ENCODE measurements around the gene MAT1A. TPM values are rescaled to one million over a fixed set of nuclear protein-coding genes. Genes with fewer than 3 reads are reported as not detected.

The MAT1A gene
- total and polyA plus RNA-seq, 2 of the 13 experiments (the other 11 are each of a cell fraction or from before 2014, with no cell fraction given) = 57.1 to 76.9 TPM

DNA sequence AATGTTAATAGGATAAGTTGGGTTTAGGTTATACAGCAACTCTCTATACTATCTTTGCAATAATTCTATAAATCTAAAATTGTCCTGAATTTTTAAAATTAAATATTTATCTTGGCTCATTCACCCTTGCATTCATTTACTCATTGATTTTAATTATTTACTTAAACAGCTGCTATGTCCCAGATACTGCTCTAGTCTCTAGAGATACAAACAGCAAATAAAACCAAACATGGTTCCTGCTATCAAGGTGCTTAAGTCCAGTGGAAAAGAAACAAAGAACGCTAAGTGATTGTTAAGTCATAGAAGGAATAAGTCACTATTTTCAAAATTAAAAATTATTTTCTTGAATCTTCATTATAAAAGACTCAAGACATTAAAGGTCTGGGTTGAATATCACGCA lies 29.9 kb upstream of the MAT1A start:
- H4K20me1 ChIP-seq (ENCODE audit: insufficient read depth, low read length) = no peaks in the 10 kb centered on the region
- H3K9me3 ChIP-seq (ENCODE audit: low read length) = no peaks in the 10 kb centered on the region
- in situ Hi-C loops (cut with HindIII; ENCODE audit: extremely low pct_ligation_motif_present, low pct_unique_long_range_greater_than_20kb) (no loop called here), intact Hi-C loops (cut with micrococcal nuclease; ENCODE audit: unreplicated experiment) (no loop called here)
- H3K4me2 ChIP-seq (ENCODE audit: low read depth, low read length) = no peak overlapping the region
- no peak overlapping the region for H2AFZ ChIP-seq (ENCODE audit: low read length)
- ChIA-PET POLR2A (no interaction called here), CTCF (ENCODE audit: low intra/inter-chr PET ratio, low total read pairs) (no interaction called here)
- H3K36me3 ChIP-seq (replicated peaks in 1 of 2; ENCODE audit: control insufficient read depth in 1 of 2, insufficient read depth in 2 of 2, low read length in 2 of 2) = no peaks in the 10 kb centered on the region
- no peak overlapping the region for H3K27ac ChIP-seq (ENCODE audit: extremely low read length, insufficient read depth, low read length)
- no peak overlapping the region for H3K9ac ChIP-seq (ENCODE audit: insufficient read depth, low read depth, low read length)
- no TSS peak for BruUV-seq (replicated peaks)
- H3K4me3 ChIP-seq (replicated peaks in 1 of 3; ENCODE audit: insufficient read depth in 1 of 3, low read depth in 2 of 3, low read length in 3 of 3) = no peak overlapping the region
- FAIRE-seq (no peak), DNase-seq (ENCODE audit: low spot score) (no peak), ATAC-seq (no peak)
- WGBS (ENCODE audit: low lambda C conversion rate) = 36% methylated on average over 2 of the region's 2 CpGs
- peaks cover 44% of the 10 kb centered on the region for H3K4me1 ChIP-seq (ENCODE audit: insufficient read depth, low read length)
- no peaks in the 10 kb centered on the region for H3K79me2 ChIP-seq (ENCODE audit: insufficient read depth, low read length)
- H3K27me3 ChIP-seq (ENCODE audit: control insufficient read depth in 1 of 2, insufficient read depth in 2 of 2, low read length in 2 of 2) = no peaks in the 10 kb centered on the region
- no peak for TF ChIP-seq ZNF138 (CRISPR knock-in tag; IDR thresholded peaks at IDR 0.05; ENCODE audit: low read depth)
- TF ChIP-seq ZNF543 (CRISPR knock-in tag; IDR thresholded peaks at IDR 0.05) = no peak
- TF ChIP-seq, protein P1, sequence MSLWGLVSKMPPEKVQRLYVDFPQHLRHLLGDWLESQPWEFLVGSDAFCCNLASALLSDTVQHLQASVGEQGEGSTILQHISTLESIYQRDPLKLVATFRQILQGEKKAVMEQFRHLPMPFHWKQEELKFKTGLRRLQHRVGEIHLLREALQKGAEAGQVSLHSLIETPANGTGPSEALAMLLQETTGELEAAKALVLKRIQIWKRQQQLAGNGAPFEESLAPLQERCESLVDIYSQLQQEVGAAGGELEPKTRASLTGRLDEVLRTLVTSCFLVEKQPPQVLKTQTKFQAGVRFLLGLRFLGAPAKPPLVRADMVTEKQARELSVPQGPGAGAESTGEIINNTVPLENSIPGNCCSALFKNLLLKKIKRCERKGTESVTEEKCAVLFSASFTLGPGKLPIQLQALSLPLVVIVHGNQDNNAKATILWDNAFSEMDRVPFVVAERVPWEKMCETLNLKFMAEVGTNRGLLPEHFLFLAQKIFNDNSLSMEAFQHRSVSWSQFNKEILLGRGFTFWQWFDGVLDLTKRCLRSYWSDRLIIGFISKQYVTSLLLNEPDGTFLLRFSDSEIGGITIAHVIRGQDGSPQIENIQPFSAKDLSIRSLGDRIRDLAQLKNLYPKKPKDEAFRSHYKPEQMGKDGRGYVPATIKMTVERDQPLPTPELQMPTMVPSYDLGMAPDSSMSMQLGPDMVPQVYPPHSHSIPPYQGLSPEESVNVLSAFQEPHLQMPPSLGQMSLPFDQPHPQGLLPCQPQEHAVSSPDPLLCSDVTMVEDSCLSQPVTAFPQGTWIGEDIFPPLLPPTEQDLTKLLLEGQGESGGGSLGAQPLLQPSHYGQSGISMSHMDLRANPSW (CRISPR knock-in tag; IDR thresholded peaks at IDR 0.05; ENCODE audit: borderline replicate concordance) = no peak
- no peak for TF ChIP-seq TOE1 (CRISPR knock-in tag; IDR thresholded peaks at IDR 0.05)
- TF ChIP-seq ZNF777 (CRISPR knock-in tag; IDR thresholded peaks at IDR 0.05) = no peak
- TF ChIP-seq, protein P2, sequence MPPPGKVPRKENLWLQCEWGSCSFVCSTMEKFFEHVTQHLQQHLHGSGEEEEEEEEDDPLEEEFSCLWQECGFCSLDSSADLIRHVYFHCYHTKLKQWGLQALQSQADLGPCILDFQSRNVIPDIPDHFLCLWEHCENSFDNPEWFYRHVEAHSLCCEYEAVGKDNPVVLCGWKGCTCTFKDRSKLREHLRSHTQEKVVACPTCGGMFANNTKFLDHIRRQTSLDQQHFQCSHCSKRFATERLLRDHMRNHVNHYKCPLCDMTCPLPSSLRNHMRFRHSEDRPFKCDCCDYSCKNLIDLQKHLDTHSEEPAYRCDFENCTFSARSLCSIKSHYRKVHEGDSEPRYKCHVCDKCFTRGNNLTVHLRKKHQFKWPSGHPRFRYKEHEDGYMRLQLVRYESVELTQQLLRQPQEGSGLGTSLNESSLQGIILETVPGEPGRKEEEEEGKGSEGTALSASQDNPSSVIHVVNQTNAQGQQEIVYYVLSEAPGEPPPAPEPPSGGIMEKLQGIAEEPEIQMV (CRISPR knock-in tag; IDR thresholded peaks at IDR 0.05; ENCODE audit: low read depth) = no peak
- TF ChIP-seq, protein P3, sequence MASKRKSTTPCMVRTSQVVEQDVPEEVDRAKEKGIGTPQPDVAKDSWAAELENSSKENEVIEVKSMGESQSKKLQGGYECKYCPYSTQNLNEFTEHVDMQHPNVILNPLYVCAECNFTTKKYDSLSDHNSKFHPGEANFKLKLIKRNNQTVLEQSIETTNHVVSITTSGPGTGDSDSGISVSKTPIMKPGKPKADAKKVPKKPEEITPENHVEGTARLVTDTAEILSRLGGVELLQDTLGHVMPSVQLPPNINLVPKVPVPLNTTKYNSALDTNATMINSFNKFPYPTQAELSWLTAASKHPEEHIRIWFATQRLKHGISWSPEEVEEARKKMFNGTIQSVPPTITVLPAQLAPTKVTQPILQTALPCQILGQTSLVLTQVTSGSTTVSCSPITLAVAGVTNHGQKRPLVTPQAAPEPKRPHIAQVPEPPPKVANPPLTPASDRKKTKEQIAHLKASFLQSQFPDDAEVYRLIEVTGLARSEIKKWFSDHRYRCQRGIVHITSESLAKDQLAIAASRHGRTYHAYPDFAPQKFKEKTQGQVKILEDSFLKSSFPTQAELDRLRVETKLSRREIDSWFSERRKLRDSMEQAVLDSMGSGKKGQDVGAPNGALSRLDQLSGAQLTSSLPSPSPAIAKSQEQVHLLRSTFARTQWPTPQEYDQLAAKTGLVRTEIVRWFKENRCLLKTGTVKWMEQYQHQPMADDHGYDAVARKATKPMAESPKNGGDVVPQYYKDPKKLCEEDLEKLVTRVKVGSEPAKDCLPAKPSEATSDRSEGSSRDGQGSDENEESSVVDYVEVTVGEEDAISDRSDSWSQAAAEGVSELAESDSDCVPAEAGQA (IDR thresholded peaks at IDR 0.05; ENCODE audit: low read depth) = no peak
- TF ChIP-seq, protein P3 (CRISPR knock-in tag; IDR thresholded peaks at IDR 0.05; ENCODE audit: borderline replicate concordance) = no peak
- no peak for TF ChIP-seq ZNF557 (CRISPR knock-in tag; IDR thresholded peaks at IDR 0.05)
- no peak for TF ChIP-seq CAMTA2 (CRISPR knock-in tag; IDR thresholded peaks at IDR 0.05; ENCODE audit: borderline replicate concordance)
- TF ChIP-seq RFX1 (IDR thresholded peaks at IDR 0.05) = no peak
- no peak for TF ChIP-seq ASH2L (IDR thresholded peaks at IDR 0.05; ENCODE audit: insufficient read length, low read depth, low read length)
- no peak for TF ChIP-seq ZNF619 (CRISPR knock-in tag; IDR thresholded peaks at IDR 0.05)
- no peak for TF ChIP-seq HDAC2 (CRISPR knock-in tag; IDR thresholded peaks at IDR 0.05)
- TF ChIP-seq, protein P4, sequence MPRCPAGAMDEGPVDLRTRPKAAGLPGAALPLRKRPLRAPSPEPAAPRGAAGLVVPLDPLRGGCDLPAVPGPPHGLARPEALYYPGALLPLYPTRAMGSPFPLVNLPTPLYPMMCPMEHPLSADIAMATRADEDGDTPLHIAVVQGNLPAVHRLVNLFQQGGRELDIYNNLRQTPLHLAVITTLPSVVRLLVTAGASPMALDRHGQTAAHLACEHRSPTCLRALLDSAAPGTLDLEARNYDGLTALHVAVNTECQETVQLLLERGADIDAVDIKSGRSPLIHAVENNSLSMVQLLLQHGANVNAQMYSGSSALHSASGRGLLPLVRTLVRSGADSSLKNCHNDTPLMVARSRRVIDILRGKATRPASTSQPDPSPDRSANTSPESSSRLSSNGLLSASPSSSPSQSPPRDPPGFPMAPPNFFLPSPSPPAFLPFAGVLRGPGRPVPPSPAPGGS (CRISPR knock-in tag; IDR thresholded peaks at IDR 0.05) = no peak

Measured in HepG2 (cell line).